ENCODE results near the gene GPHN. TPM values are rescaled to one million over a fixed set of nuclear protein-coding genes. Genes with fewer than 3 reads are reported as not detected.

Gene GPHN
- total and polyA plus RNA-seq, 2 of the 8 experiments (the other 6 are each of a cell fraction or from before 2014, with no cell fraction given): 6.0 to 16.0 TPM

- Histone ChIP-seq H3K79me2 (ENCODE audit: control insufficient read depth in 1 of 2, insufficient read depth in 2 of 2, low read length in 2 of 2) (no peaks in the 10 kb centered on the region), H3K4me2 (ENCODE audit: insufficient read depth in 1 of 2, low read depth in 2 of 2, low read length in 2 of 2) (no peak overlapping the region), H3K4me1 (replicated peaks in 1 of 4; ENCODE audit: control insufficient read depth in 3 of 4, insufficient read depth in 4 of 4, low read length in 3 of 4) (no peaks in the 10 kb centered on the region), H3K56ac (replicated peaks; ENCODE audit: insufficient read length, low read depth, low read length) (no peak overlapping the region), H3K18ac (ENCODE audit: extremely low read depth, low read length) (no peak overlapping the region), H2BK15ac (ENCODE audit: low read length) (no peak overlapping the region), H3K79me1 (ENCODE audit: low read depth, low read length) (no peaks in the 10 kb centered on the region), H4K91ac (replicated peaks; ENCODE audit: insufficient read length, low read length) (no peak overlapping the region), H4K8ac (ENCODE audit: extremely low read depth, insufficient read depth, low read length) (no peak overlapping the region), H3K23ac (ENCODE audit: insufficient read length) (no peak overlapping the region), H3K4ac (replicated peaks; ENCODE audit: insufficient read length, low read depth, low read length) (no peak overlapping the region), H3K27me3 (replicated peaks in 1 of 4; ENCODE audit: control insufficient read depth in 3 of 4, extremely low read depth in 1 of 4, insufficient read depth in 3 of 4, low read length in 3 of 4) (no peaks in the 10 kb centered on the region), H4K20me1 (replicated peaks in 1 of 2; ENCODE audit: control insufficient read depth in 1 of 2, insufficient read depth in 2 of 2, low read length in 2 of 2) (no peaks in the 10 kb centered on the region), H3K4me3 (ENCODE audit: extremely low read depth in 1 of 4, insufficient read depth in 2 of 4, low read depth in 3 of 4, low read length in 4 of 4) (no peak overlapping the region), H2BK20ac (ENCODE audit: low read length) (no peak overlapping the region), H3K23me2 (ENCODE audit: low read depth, low read length) (no peaks in the 10 kb centered on the region), H2BK120ac (replicated peaks; ENCODE audit: low read depth, low read length) (no peak overlapping the region), H3K9ac (replicated peaks in 1 of 4; ENCODE audit: extremely low read depth in 1 of 4, low read depth in 3 of 4, low read length in 3 of 4) (no peak overlapping the region; a peak in 2 of 7 replicates), H3K27ac (ENCODE audit: low read depth, low read length) (no peak overlapping the region), H3K14ac (ENCODE audit: insufficient read length) (no peak overlapping the region), H2AK5ac (ENCODE audit: low read depth, low read length) (no peak overlapping the region), H4K5ac (ENCODE audit: insufficient read length, low read depth, low read length) (no peak overlapping the region), H2BK5ac (ENCODE audit: low read depth, low read length) (no peak overlapping the region), H3K36me3 (ENCODE audit: control insufficient read depth in 2 of 4, insufficient read depth in 4 of 4, low read length in 3 of 4) (no peaks in the 10 kb centered on the region), H2AFZ (ENCODE audit: low read length) (no peak overlapping the region), H3K9me3 (ENCODE audit: insufficient read depth in 2 of 2, low read depth in 1 of 2, low read length in 1 of 2) (no peaks in the 10 kb centered on the region), H2BK12ac (ENCODE audit: low read depth, low read length) (no peak overlapping the region)
- 86% methylated on average over 3 of the region's 3 CpGs; no CpG with 5 or more reads in 1 of the 2 experiments for WGBS, 2 experiments (ENCODE audit: extremely low coverage in 1 of 2, insufficient coverage in 1 of 2, insufficient read length in 1 of 2, insufficient replicate concordance in 2 of 2, low coverage in 1 of 2, low lambda C conversion rate in 2 of 2, missing lambda C conversion rate in 1 of 2)
- no peak for FAIRE-seq
- ChIA-PET CTCF (ENCODE audit: partially characterized antibody) (interaction anchor here (0.6 to 2.6 kb wide), 8 partner anchors 8 to 1214 kb away, joined by 3 to 9 read pairs (median 3); no protein-coding TSS in a partner anchor), POLR2A (ENCODE audit: partially characterized antibody) (interaction anchor here (1.3 kb wide), 1 partner anchor 13 kb away, joined by 3 read pairs; no protein-coding TSS in a partner anchor)
- DNase-seq (ENCODE audit: low read depth in 1 of 2, low spot score in 2 of 2): no peak
- TF ChIP-seq CREB1 (IDR thresholded peaks at IDR 0.05) (no peak), CTCF (IDR thresholded peaks at IDR 0.05; ENCODE audit: control extremely low read depth in 1 of 3, insufficient read depth in 1 of 3, low read depth in 1 of 3, low read length in 3 of 3) (no peak), RNF2 (IDR thresholded peaks at IDR 0.05; ENCODE audit: borderline replicate concordance, low read depth, low read length, missing control alignments, poor library complexity, severe bottlenecking) (no peak), ZNF274 (IDR thresholded peaks at IDR 0.05; ENCODE audit: borderline replicate concordance, extremely low read depth, low read length) (no peak), RAD21 (IDR thresholded peaks at IDR 0.05 in 1 of 2, conservative IDR thresholded peaks at IDR 0.05 in 1 of 2; ENCODE audit: low read depth in 2 of 2, low read length in 2 of 2) (no peak), TCF12 (IDR thresholded peaks at IDR 0.05; ENCODE audit: low read depth, low read length) (no peak)
These were observed 17.5 kb upstream of the GPHN start for GRCh38 chr14:66490143-66491111.

All from H1 (cell line).